ENCODE results near the gene BRD3.

GRCh38 chr9:134076644-134077043 is 8.8 kb upstream of the BRD3 start:
- no peak for TF ChIP-seq CTCF (IDR thresholded peaks at IDR 0.05; ENCODE audit: low read depth, low read length)
- no peak for TF ChIP-seq EZH2phosphoT487 (IDR thresholded peaks at IDR 0.05; ENCODE audit: low read depth)
